ENCODE measurements around the gene EPHA4.

The EPHA4 gene

DNA sequence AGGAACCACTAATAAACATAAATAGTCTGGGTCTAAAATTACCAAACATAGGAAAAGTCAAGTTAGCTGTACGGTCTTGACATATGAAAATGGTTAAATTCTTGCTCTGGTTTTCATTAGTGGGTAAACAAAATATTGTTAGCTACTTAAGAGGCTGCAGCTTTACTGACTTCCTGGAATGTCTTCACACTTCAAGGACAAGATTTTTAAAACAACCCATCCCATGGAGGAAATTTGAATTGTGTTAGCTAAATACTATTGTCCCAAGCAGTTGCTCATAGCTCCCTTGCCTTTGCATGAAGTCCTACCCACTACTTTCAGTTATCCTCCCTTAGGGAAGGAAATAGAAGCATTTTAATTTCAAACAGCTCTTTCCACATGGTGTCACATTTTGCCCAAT is 128.5 kb downstream of the EPHA4 start:
- DNase-seq (ENCODE audit: low read depth, low spot score): no peak
- TF ChIP-seq CTCF (IDR thresholded peaks at IDR 0.05; ENCODE audit: low read depth, low read length): no peak
- in situ Hi-C loops (cut with HindIII; ENCODE audit: low sequenced_read_pairs): no loop called here
- H3K4me3 ChIP-seq (ENCODE audit: low read depth, low read length): no peak overlapping the region

- in situ Hi-C loops (cut with HindIII; ENCODE audit: low sequenced_read_pairs): no loop called here
- no peak for TF ChIP-seq CTCF (IDR thresholded peaks at IDR 0.05; ENCODE audit: low read depth, low read length)
- no peak overlapping the region for H3K4me3 ChIP-seq (ENCODE audit: low read depth, low read length)
- no peak for DNase-seq (ENCODE audit: low read depth, low spot score)
Observed at GRCh38 chr2:221442128-221442527, 130.0 kb downstream of the EPHA4 start.

DNA sequence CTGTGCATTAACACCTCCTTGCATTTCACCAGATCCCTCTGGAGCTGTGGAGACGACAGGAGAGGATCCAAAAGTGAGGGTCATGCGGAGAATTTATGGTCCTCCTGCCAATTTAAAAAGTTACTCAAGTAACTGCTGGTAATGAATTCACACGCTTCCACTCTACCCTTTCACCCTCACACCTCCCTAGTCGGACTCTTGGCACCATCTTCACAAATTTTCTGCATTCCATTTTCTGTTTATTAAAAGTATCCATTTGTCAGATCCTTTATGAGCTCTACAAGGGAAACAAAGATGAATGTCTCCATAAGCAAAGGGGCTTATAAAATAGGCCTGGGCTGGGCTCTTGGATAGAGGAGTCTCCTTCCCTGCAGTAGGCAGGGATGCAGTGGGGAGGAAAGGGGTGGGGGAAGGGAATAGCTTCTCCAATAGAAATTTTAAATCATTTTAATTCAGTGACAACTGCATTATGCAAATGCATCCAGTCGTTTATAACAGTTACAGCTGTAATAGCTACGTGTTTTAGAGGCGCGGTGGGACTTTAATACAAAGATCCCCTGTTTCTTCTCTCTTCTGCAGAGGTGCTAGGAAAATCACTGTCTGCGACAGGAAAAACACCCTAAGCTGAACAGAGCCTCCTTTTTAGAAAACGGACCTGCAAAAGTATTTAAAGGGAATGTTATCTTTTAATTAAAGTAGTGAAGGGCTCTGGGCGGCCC is 132.2 kb downstream of the EPHA4 start:
- in situ Hi-C loops (cut with HindIII; ENCODE audit: low sequenced_read_pairs): no loop called here
- no peak overlapping the region for H3K4me3 ChIP-seq (ENCODE audit: low read depth, low read length)
- no peak for DNase-seq (ENCODE audit: low read depth, low spot score)
- TF ChIP-seq CTCF (IDR thresholded peaks at IDR 0.05; ENCODE audit: low read depth, low read length): no peak

DNA sequence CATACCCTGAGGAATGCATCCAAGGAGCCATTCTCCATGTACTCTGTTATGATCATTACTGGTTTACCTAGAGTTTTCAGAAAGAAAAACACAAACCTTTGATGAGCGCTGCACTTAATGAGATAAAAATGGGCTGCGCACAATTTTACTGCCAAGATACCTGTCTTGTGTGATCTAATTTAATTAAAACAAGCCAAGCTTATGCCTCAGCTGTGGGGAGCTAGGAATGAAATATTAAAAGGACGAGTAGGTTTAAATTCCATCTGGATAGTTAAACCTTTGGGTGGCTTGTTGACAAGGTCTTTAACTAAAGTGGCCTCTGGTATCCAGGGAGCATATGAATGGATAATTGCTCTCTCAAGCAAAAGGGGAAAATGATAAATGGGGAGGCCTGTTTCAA is 135.0 kb downstream of the EPHA4 start:
- no peak for DNase-seq (ENCODE audit: low read depth, low spot score)
- in situ Hi-C loops (cut with HindIII; ENCODE audit: low sequenced_read_pairs): no loop called here
- TF ChIP-seq CTCF (IDR thresholded peaks at IDR 0.05; ENCODE audit: low read depth, low read length): no peak
- no peak overlapping the region for H3K4me3 ChIP-seq (ENCODE audit: low read depth, low read length)

DNA sequence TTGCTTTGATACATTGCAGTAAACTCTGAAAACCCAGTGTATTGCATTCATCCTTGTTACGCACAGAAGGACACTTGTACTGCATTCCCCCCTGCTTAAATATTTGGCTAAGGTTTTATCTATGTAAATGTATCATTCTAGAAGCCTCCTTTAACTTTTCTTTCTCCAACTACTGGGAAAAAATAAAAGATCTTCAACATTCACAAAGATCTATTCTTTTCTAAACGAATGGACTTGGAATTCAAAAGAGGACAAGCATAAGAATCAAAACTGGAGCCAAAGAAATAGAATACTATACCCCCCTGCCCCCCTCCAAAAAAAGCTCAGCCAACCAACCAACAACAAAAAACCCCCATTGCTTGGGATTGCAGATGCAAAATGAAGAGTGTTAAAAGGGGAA is 136.9 kb downstream of the EPHA4 start:
- no peak for DNase-seq (ENCODE audit: low read depth, low spot score)
- no peak overlapping the region for H3K4me3 ChIP-seq (ENCODE audit: low read depth, low read length)
- in situ Hi-C loops (cut with HindIII; ENCODE audit: low sequenced_read_pairs): no loop called here
- no peak for TF ChIP-seq CTCF (IDR thresholded peaks at IDR 0.05; ENCODE audit: low read depth, low read length)

GRCh38 chr2:221434142-221434541 is 138.0 kb downstream of the EPHA4 start:
- H3K4me3 ChIP-seq (ENCODE audit: low read depth, low read length): no peak overlapping the region
- TF ChIP-seq CTCF (IDR thresholded peaks at IDR 0.05; ENCODE audit: low read depth, low read length): no peak
- in situ Hi-C loops (cut with HindIII; ENCODE audit: low sequenced_read_pairs): no loop called here
- peak; percentile 10 for DNase-seq (ENCODE audit: low read depth, low spot score)

Measured in astrocyte of the spinal cord (primary cell).